ENCODE data around the gene MAP4K5.

DNA sequence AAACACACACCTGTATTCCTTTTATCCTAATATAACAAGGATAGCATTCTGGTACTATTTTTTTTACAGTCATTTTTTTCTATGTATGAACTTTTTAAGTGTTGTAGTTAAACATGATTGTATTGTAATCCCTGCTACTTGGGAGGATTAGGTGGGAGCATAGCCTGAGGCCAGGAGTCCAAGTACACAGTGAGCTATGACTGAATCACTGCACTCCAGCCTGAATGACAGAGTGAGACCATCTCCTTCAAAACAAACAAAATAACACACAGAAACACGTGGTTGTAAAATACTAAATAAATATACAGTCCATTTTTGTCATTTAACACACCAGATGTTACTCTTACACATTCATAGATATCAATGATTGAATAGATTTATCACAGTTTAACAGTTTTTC lies 56.9 kb downstream of the MAP4K5 start:
- TF ChIP-seq EZH2phosphoT487 (IDR thresholded peaks at IDR 0.05; ENCODE audit: insufficient read depth, low read depth) (no peak), EZH2 (IDR thresholded peaks at IDR 0.05; ENCODE audit: insufficient read depth, poor library complexity, severe bottlenecking) (no peak)

All from GM23248 (cell line).